ENCODE data around the gene DAB2IP.

DAB2IP gene

GRCh38 chr9:121729769-121730562 is 78.5 kb downstream of the DAB2IP start:
- no peak overlapping the region for H3K4me2 ChIP-seq (ENCODE audit: low read length)
- no peaks in the 10 kb centered on the region for H3K79me1 ChIP-seq (ENCODE audit: low read length)
- H3K23ac ChIP-seq (ENCODE audit: low read length), result no peak overlapping the region
- no peak overlapping the region for H4K8ac ChIP-seq (ENCODE audit: low read depth, low read length)
- no peaks in the 10 kb centered on the region for H3K79me2 ChIP-seq (ENCODE audit: control insufficient read depth, insufficient read depth, low read length, poor library complexity)
- H2AFZ ChIP-seq (ENCODE audit: insufficient read depth, low read length, poor library complexity), result no peak overlapping the region
- H3K14ac ChIP-seq (ENCODE audit: low read length), result no peak overlapping the region
- DNase-seq, result no peak
- H2AK5ac ChIP-seq (ENCODE audit: low read length), result no peak overlapping the region
- H3K4me1 ChIP-seq (ENCODE audit: control insufficient read depth in 1 of 2, insufficient read depth in 2 of 2, low read length in 2 of 2), result peaks cover 7 to 10% of the 10 kb centered on the region in 2 experiments
- H3K4ac ChIP-seq (ENCODE audit: low read depth, low read length), result no peak overlapping the region
- no peak overlapping the region for H3K27ac ChIP-seq (ENCODE audit: low read depth, low read length)
- H3K36me3 ChIP-seq (ENCODE audit: control insufficient read depth in 1 of 2, insufficient read depth in 2 of 2, low read length in 2 of 2), result no peaks in the 10 kb centered on the region
- H3K18ac ChIP-seq (ENCODE audit: low read length), result no peak overlapping the region
- no peaks in the 10 kb centered on the region for H3K9me3 ChIP-seq (ENCODE audit: insufficient read depth, low read depth, low read length)
- WGBS (ENCODE audit: extremely low coverage, insufficient coverage, insufficient read length), result no CpG with 5 or more reads among the region's 10 CpGs
- H2BK120ac ChIP-seq (ENCODE audit: insufficient read depth, low read length, poor library complexity), result no peak overlapping the region
- no peak overlapping the region for H2BK5ac ChIP-seq (ENCODE audit: low read depth, low read length, poor library complexity)
- H4K91ac ChIP-seq (ENCODE audit: low read depth, low read length), result no peak overlapping the region
- no peak overlapping the region for H3K9ac ChIP-seq (ENCODE audit: low read length)
- H3K27me3 ChIP-seq (ENCODE audit: insufficient read depth, low read length), result no peaks in the 10 kb centered on the region
- no peak overlapping the region for H2BK12ac ChIP-seq (ENCODE audit: low read length)
- H3K4me3 ChIP-seq (ENCODE audit: low read depth, low read length), result no peak overlapping the region
- no peak overlapping the region for H4K12ac ChIP-seq (ENCODE audit: low read depth, low read length)

DNA sequence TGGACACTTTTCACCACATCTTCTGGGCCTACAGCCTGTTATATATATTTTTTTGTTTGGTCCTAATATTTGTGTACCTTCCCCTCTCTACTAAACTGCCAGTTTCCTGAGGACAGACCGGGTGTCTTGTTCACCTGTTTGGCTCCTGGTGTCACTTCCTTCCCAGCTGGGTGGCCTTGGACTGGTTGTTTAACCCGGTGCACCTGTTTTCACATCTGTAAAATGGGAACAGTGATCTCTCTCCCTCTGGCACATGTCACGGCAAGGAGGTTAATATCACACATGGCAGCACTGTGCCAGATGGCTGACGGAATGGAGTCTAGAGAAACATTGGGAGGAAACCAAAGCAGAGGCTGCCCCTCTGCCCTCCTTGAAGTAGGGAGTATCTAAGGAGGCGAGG is 79.7 kb downstream of the DAB2IP start:
- Histone ChIP-seq H3K9me3 (ENCODE audit: insufficient read depth, low read depth, low read length) (no peaks in the 10 kb centered on the region), H4K12ac (ENCODE audit: low read depth, low read length) (no peak overlapping the region)

GRCh38 chr9:121731919-121732318 is 80.5 kb downstream of the DAB2IP start:
- Histone ChIP-seq H4K91ac (ENCODE audit: low read depth, low read length) (no peak overlapping the region), H3K9me3 (ENCODE audit: insufficient read depth, low read depth, low read length) (no peaks in the 10 kb centered on the region), H2BK120ac (ENCODE audit: insufficient read depth, low read length, poor library complexity) (no peak overlapping the region), H2AK5ac (ENCODE audit: low read length) (no peak overlapping the region), H3K23ac (ENCODE audit: low read length) (no peak overlapping the region), H3K27me3 (ENCODE audit: insufficient read depth, low read length) (no peaks in the 10 kb centered on the region), H3K27ac (ENCODE audit: low read depth, low read length) (no peak overlapping the region), H3K4me3 (ENCODE audit: low read depth, low read length) (no peak overlapping the region), H3K36me3 (ENCODE audit: control insufficient read depth in 1 of 2, insufficient read depth in 2 of 2, low read length in 2 of 2) (no peaks in the 10 kb centered on the region), H3K4me1 (ENCODE audit: control insufficient read depth in 1 of 2, insufficient read depth in 2 of 2, low read length in 2 of 2) (peaks cover 17 to 18% of the 10 kb centered on the region in 2 experiments), H3K4me2 (ENCODE audit: low read length) (no peak overlapping the region), H3K14ac (ENCODE audit: low read length) (no peak overlapping the region), H2AFZ (ENCODE audit: insufficient read depth, low read length, poor library complexity) (no peak overlapping the region), H2BK12ac (ENCODE audit: low read length) (no peak overlapping the region), H3K79me1 (ENCODE audit: low read length) (peaks cover 7% of the 10 kb centered on the region), H2BK5ac (ENCODE audit: low read depth, low read length, poor library complexity) (no peak overlapping the region), H3K9ac (ENCODE audit: low read length) (no peak overlapping the region), H3K4ac (ENCODE audit: low read depth, low read length) (no peak overlapping the region), H4K8ac (ENCODE audit: low read depth, low read length) (no peak overlapping the region), H3K79me2 (ENCODE audit: control insufficient read depth, insufficient read depth, low read length, poor library complexity) (no peaks in the 10 kb centered on the region), H4K12ac (ENCODE audit: low read depth, low read length) (no peak overlapping the region), H3K18ac (ENCODE audit: low read length) (peak overlapping the region; percentile 37)
- no peak for DNase-seq
- WGBS (ENCODE audit: extremely low coverage, insufficient coverage, insufficient read length), result no CpG with 5 or more reads among the region's 7 CpGs

More for the DNA sequence above, 79.7 kb downstream of the DAB2IP start:
- H4K91ac ChIP-seq (ENCODE audit: low read depth, low read length), result no peak overlapping the region
- no peak for DNase-seq
- no peaks in the 10 kb centered on the region for H3K27me3 ChIP-seq (ENCODE audit: insufficient read depth, low read length)
- H3K36me3 ChIP-seq (ENCODE audit: control insufficient read depth in 1 of 2, insufficient read depth in 2 of 2, low read length in 2 of 2), result no peaks in the 10 kb centered on the region
- WGBS (ENCODE audit: extremely low coverage, insufficient coverage, insufficient read length), result no CpG with 5 or more reads among the region's 5 CpGs
- H4K8ac ChIP-seq (ENCODE audit: low read depth, low read length), result no peak overlapping the region
- no peak overlapping the region for H2BK120ac ChIP-seq (ENCODE audit: insufficient read depth, low read length, poor library complexity)
- no peak overlapping the region for H2AFZ ChIP-seq (ENCODE audit: insufficient read depth, low read length, poor library complexity)
- H3K79me1 ChIP-seq (ENCODE audit: low read length), result peaks cover 3% of the 10 kb centered on the region
- no peak overlapping the region for H2AK5ac ChIP-seq (ENCODE audit: low read length)
- no peak overlapping the region for H3K14ac ChIP-seq (ENCODE audit: low read length)
- no peak overlapping the region for H3K4me3 ChIP-seq (ENCODE audit: low read depth, low read length)
- no peaks in the 10 kb centered on the region for H3K79me2 ChIP-seq (ENCODE audit: control insufficient read depth, insufficient read depth, low read length, poor library complexity)
- H2BK5ac ChIP-seq (ENCODE audit: low read depth, low read length, poor library complexity), result no peak overlapping the region
- H3K4ac ChIP-seq (ENCODE audit: low read depth, low read length), result no peak overlapping the region
- peaks cover 11% of the 10 kb centered on the region in 2 experiments for H3K4me1 ChIP-seq (ENCODE audit: control insufficient read depth in 1 of 2, insufficient read depth in 2 of 2, low read length in 2 of 2)
- H3K4me2 ChIP-seq (ENCODE audit: low read length), result no peak overlapping the region
- no peak overlapping the region for H3K18ac ChIP-seq (ENCODE audit: low read length)
- H3K9ac ChIP-seq (ENCODE audit: low read length), result no peak overlapping the region
- H3K23ac ChIP-seq (ENCODE audit: low read length), result no peak overlapping the region
- no peak overlapping the region for H3K27ac ChIP-seq (ENCODE audit: low read depth, low read length)
- no peak overlapping the region for H2BK12ac ChIP-seq (ENCODE audit: low read length)

GRCh38 chr9:121732389-121732788 is 81.0 kb downstream of the DAB2IP start:
- no peak overlapping the region for H3K4ac ChIP-seq (ENCODE audit: low read depth, low read length)
- H2BK5ac ChIP-seq (ENCODE audit: low read depth, low read length, poor library complexity), result no peak overlapping the region
- no peak overlapping the region for H3K9ac ChIP-seq (ENCODE audit: low read length)
- no peak overlapping the region for H3K27ac ChIP-seq (ENCODE audit: low read depth, low read length)
- H3K79me1 ChIP-seq (ENCODE audit: low read length), result peaks cover 7% of the 10 kb centered on the region
- peaks cover 22% of the 10 kb centered on the region in 2 experiments for H3K4me1 ChIP-seq (ENCODE audit: control insufficient read depth in 1 of 2, insufficient read depth in 2 of 2, low read length in 2 of 2)
- H4K8ac ChIP-seq (ENCODE audit: low read depth, low read length), result no peak overlapping the region
- H3K79me2 ChIP-seq (ENCODE audit: control insufficient read depth, insufficient read depth, low read length, poor library complexity), result no peaks in the 10 kb centered on the region
- H2BK120ac ChIP-seq (ENCODE audit: insufficient read depth, low read length, poor library complexity), result no peak overlapping the region
- no CpG with 5 or more reads among the region's 5 CpGs for WGBS (ENCODE audit: extremely low coverage, insufficient coverage, insufficient read length)
- H3K18ac ChIP-seq (ENCODE audit: low read length), result no peak overlapping the region
- no peak overlapping the region for H4K91ac ChIP-seq (ENCODE audit: low read depth, low read length)
- no peak overlapping the region for H3K4me3 ChIP-seq (ENCODE audit: low read depth, low read length)
- H3K9me3 ChIP-seq (ENCODE audit: insufficient read depth, low read depth, low read length), result no peaks in the 10 kb centered on the region
- H2BK12ac ChIP-seq (ENCODE audit: low read length), result no peak overlapping the region
- no peaks in the 10 kb centered on the region for H3K36me3 ChIP-seq (ENCODE audit: control insufficient read depth in 1 of 2, insufficient read depth in 2 of 2, low read length in 2 of 2)
- no peak overlapping the region for H3K23ac ChIP-seq (ENCODE audit: low read length)
- no peak for DNase-seq
- H3K4me2 ChIP-seq (ENCODE audit: low read length), result no peak overlapping the region
- H2AFZ ChIP-seq (ENCODE audit: insufficient read depth, low read length, poor library complexity), result no peak overlapping the region
- no peak overlapping the region for H2AK5ac ChIP-seq (ENCODE audit: low read length)
- H3K27me3 ChIP-seq (ENCODE audit: insufficient read depth, low read length), result no peaks in the 10 kb centered on the region
- H4K12ac ChIP-seq (ENCODE audit: low read depth, low read length), result no peak overlapping the region
- H3K14ac ChIP-seq (ENCODE audit: low read length), result no peak overlapping the region

Measured in trophoblast cell (in vitro differentiated cells and primary cell).